Stimulated activated CD4-positive, alpha-beta T cell treated with anti-CD3 and anti-CD28 coated beads, Interleukin-15, amount 100 ng/mL, for 24 hours (primary cell): ENCODE results near the gene CHPF.

Source experiments
- DNase-seq: peaks from one replicate; pipeline ENCODE4 v3.0.0-alpha.2; 2020

Gene CHPF

DNA sequence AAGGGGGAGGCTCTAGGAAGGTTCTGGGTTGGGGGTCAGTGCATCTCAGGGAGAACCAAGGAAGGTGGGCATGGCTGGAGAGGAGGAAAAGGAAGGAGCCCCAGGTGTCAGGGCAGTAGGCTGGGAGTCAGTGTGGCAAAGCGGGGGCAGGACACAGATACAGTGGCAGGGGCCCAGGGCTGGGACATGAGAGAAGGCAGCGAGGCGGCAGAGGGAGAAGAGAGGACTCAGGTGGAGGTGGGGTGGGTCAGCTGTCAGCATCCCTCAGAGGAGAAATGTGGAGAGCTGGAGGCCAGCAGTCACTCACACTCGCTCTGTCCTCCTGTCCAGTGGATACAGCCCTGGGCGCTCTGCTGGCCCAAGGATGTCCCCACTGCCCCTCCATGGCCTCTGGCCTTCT is 50.5 kb downstream of the CHPF start:
- DNase-seq = no peak

DNA sequence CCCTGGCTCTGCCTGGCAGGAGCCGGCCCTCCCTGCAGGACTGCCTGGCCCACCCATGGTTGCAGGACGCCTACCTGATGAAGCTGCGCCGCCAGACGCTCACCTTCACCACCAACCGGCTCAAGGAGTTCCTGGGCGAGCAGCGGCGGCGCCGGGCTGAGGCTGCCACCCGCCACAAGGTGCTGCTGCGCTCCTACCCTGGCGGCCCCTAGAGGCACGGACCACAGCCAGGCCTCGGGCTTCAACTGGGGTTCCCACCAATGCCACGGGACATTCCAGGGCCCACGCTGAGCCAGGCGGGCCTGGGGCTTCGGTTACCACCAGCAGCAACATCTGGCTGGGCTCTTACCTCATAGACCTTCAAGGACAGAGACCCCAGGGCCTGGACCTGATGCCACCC is 51.0 kb downstream of the CHPF start:
- DNase-seq = no peak

DNA sequence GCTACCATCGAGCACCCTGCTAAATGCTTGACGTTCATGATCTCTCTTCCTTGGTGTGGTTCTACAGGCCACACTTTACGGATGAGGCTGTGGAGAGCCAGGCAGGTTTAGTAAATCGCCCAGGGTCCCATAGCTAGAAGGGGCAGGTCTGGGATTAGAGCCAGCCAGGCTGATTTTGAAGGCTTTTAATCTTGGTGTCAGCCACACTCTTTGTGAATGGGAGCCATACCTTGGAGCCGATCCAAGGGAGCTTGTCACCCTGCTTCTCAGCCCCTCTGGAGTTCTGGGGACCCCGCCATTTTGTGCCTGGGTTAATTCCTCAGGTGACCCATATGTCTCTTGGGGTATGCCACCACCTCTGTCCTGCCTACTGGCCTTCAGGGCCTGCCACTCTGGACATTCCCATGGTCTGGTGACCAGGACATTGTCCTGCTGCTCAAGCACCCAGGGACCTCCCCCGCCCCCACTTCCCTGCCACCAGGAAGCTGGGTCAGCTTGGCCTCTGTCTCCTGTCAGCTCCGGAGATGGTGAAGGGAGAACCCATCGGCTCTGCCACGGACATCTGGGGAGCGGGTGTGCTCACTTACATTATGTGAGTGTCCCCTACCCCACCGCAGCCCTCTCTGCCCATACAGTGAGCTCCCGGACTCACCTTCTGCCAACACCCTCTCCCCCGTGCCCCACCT is 52.2 kb downstream of the CHPF start:
- no peak for DNase-seq

DNA sequence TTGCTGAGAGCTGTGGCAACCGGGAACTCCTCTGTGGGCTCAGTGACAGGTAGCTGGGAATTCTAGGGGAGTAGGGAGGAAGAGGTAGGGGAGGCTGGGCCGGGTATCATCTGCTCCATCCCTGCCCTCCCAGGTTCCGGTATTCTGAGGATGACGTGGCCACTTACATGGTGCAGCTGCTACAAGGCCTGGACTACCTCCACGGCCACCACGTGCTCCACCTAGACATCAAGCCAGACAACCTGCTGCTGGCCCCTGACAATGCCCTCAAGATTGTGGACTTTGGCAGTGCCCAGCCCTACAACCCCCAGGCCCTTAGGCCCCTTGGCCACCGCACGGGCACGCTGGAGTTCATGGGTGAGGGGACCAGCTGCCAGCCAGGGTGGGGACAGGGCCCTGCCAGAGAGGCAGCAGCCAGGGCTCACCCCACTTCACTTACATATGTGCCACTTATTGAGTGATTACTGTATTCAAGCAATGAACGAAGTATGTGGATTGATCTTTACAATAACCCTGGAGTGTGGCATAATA is 52.9 kb downstream of the CHPF start:
- no peak for DNase-seq

DNA sequence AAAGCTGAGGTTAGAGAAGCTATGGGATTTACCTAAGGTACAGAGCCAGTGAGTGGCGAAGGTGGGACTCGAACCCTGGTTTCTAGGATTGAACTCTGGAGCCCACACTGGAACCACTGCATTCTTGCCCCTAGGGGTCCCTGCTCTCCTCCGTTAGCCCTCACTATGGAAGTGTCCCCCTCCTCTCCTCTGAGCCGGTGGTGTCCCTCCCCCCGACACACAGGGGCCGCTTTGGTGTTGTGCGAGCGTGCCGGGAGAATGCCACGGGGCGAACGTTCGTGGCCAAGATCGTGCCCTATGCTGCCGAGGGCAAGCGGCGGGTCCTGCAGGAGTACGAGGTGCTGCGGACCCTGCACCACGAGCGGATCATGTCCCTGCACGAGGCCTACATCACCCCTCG is 53.4 kb downstream of the CHPF start:
- DNase-seq = no peak

DNA sequence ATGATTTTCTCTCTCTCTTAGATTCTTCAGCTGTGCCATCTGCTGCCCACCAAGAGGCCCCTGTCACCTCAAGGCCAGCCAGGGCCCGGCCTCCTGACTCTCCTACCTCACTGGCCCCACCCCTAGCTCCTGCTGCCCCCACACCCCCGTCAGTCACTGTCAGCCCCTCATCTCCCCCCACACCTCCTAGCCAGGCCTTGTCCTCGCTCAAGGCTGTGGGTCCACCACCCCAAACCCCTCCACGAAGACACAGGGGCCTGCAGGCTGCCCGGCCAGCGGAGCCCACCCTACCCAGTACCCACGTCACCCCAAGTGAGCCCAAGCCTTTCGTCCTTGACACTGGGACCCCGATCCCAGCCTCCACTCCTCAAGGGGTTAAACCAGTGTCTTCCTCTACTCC is 54.3 kb downstream of the CHPF start:
- DNase-seq = no peak
